ENCODE results near the gene DYNC2H1.

Gene DYNC2H1, protein sequence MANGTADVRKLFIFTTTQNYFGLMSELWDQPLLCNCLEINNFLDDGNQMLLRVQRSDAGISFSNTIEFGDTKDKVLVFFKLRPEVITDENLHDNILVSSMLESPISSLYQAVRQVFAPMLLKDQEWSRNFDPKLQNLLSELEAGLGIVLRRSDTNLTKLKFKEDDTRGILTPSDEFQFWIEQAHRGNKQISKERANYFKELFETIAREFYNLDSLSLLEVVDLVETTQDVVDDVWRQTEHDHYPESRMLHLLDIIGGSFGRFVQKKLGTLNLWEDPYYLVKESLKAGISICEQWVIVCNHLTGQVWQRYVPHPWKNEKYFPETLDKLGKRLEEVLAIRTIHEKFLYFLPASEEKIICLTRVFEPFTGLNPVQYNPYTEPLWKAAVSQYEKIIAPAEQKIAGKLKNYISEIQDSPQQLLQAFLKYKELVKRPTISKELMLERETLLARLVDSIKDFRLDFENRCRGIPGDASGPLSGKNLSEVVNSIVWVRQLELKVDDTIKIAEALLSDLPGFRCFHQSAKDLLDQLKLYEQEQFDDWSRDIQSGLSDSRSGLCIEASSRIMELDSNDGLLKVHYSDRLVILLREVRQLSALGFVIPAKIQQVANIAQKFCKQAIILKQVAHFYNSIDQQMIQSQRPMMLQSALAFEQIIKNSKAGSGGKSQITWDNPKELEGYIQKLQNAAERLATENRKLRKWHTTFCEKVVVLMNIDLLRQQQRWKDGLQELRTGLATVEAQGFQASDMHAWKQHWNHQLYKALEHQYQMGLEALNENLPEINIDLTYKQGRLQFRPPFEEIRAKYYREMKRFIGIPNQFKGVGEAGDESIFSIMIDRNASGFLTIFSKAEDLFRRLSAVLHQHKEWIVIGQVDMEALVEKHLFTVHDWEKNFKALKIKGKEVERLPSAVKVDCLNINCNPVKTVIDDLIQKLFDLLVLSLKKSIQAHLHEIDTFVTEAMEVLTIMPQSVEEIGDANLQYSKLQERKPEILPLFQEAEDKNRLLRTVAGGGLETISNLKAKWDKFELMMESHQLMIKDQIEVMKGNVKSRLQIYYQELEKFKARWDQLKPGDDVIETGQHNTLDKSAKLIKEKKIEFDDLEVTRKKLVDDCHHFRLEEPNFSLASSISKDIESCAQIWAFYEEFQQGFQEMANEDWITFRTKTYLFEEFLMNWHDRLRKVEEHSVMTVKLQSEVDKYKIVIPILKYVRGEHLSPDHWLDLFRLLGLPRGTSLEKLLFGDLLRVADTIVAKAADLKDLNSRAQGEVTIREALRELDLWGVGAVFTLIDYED (N-terminal part only)

DNA sequence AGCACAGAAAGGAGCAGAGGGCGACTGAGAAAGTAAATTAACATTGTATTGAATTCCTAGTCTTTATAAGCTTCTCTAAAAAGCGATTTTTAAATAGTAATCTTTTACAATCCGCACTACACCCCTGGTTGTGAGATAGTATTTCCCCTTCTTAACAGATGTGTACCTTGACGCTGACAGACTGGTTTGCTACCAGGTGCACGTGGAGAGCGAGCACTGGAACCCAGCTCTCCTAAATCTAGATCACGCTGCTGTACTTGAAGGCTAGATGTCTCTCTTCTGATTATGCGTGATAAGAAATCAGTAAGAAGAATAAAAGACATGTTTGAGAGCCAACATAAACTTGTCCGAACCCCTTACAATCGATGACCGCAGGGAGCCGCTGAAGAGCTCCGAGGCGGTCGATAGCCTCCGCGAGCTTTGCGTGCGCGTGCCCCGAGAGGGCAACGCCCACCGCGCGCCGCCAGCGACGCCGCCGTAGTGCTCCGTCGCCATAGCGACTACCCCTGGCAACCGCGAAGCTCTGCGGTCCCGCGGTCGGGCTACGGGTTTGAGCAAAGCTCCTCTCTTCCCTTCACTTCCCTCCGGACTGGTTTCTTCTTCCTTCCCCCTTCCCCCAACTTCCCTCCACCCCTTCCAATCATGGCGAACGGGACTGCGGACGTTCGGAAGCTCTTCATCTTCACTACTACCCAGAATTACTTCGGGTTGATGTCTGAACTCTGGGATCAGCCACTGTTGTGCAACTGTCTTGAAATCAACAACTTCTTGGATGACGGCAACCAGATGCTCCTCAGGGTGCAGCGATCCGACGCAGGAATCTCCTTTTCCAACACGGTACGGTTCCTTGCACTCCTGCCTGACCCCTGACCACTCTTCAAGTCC, at the start of gene DYNC2H1:
TSS of gene DYNC2H1 (plus strand) at position 494 of the 885 bp plus-strand sequence. CDS start at position 643, 149 bp downstream.
- TF ChIP-seq CTCF (IDR thresholded peaks at IDR 0.05; ENCODE audit: borderline replicate concordance, insufficient read depth, low read depth, low read length): peak; percentile 42; the same call in 1 of the 2 replicates
- H3K4me3 ChIP-seq (ENCODE audit: low read depth, low read length): peak within 1 kb of the TSS; percentile 48

DNA sequence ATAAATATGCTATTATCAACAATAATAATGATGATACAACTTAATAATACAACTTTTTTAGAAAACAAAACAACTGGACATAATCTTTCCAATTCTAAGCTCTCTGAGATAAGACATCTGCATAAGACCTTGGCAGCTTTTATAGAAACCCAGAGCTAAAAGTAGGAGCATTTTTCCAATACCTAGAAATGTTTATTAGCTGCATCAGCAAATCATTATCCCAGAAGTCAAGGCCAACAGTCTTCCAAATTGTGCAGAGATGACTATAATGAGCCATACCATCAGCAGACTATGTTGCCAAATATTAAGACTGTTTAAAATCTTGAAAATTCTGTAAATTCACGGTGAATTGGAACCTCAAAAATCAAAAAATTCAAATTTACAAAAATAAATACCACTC, 47.6 kb upstream of the DYNC2H1 start:
- H3K4me3 ChIP-seq (ENCODE audit: low read depth, low read length): no peak overlapping the region
- TF ChIP-seq CTCF (IDR thresholded peaks at IDR 0.05; ENCODE audit: borderline replicate concordance, insufficient read depth, low read depth, low read length): no peak

DNA sequence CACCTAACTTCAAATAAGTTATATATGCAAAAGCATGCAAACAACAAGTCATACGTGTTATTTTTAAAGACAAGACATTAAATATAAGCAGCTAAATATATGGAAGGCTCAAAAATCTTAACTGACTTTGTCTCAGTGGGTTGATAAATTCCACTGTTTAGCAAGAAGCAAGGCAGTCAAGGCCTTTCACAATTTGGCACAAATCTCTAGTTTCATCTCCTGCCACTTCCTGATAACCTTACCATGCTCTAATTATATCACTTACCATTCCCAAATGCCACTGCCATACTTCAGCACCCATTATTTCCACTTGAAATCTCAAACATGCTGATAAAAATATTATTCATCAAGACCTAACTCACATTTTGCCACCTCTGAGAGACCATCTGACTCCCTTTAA, 42.1 kb upstream of the DYNC2H1 start:
- no peak for TF ChIP-seq CTCF (IDR thresholded peaks at IDR 0.05; ENCODE audit: borderline replicate concordance, insufficient read depth, low read depth, low read length)
- H3K4me3 ChIP-seq (ENCODE audit: low read depth, low read length): no peak overlapping the region

GRCh38 chr11:103069367-103069766, 39.9 kb upstream of the DYNC2H1 start:
- no peak overlapping the region for H3K4me3 ChIP-seq (ENCODE audit: low read depth, low read length)
- TF ChIP-seq CTCF (IDR thresholded peaks at IDR 0.05; ENCODE audit: borderline replicate concordance, insufficient read depth, low read depth, low read length): no peak

- TF ChIP-seq CTCF (IDR thresholded peaks at IDR 0.05; ENCODE audit: borderline replicate concordance, insufficient read depth, low read depth, low read length): no peak
Observed at GRCh38 chr11:103070142-103070541, 39.1 kb upstream of the DYNC2H1 start.

GRCh38 chr11:103071008-103071407, 38.2 kb upstream of the DYNC2H1 start:
- no peak overlapping the region for H3K4me3 ChIP-seq (ENCODE audit: low read depth, low read length)

More at GRCh38 chr11:103070142-103070541, 39.1 kb upstream of the DYNC2H1 start:
- H3K4me3 ChIP-seq (ENCODE audit: low read depth, low read length): no peak overlapping the region

More at GRCh38 chr11:103071008-103071407, 38.2 kb upstream of the DYNC2H1 start:
- TF ChIP-seq CTCF (IDR thresholded peaks at IDR 0.05; ENCODE audit: borderline replicate concordance, insufficient read depth, low read depth, low read length): no peak

All from GM12875 (cell line).